Activated T-cell treated with anti-CD3 and anti-CD28 coated beads, Interleukin-2, amount 50 U/mL, for 4 hours (primary cell): ENCODE data around the gene CLPTM1. TPM values are rescaled to one million over a fixed set of nuclear protein-coding genes. Genes with fewer than 3 reads are reported as not detected.

ENCODE experiments used
- ATAC-seq, 2 donors: fragments of 200-7000 bp; cut with Tn5 transposase; one replicate each; pipeline ENCODE4 v1.10.0; 2021
- DNase-seq: peaks from one replicate; pipeline ENCODE4 v3.0.0-alpha.2; 2020
- H3K27me3 Mint-ChIP-seq: one replicate; pipeline ENCODE4 v1.8.0; 2021; ENCODE audit warnings: low read depth, mixed read lengths
- H3K36me3 Mint-ChIP-seq: one replicate; pipeline ENCODE4 v1.8.0; 2022; ENCODE audit warnings: mixed read lengths; ENCODE audit not compliant: insufficient read depth
- H3K4me1 Mint-ChIP-seq: one replicate; pipeline ENCODE4 v1.8.0; 2021; ENCODE audit warnings: low read depth, mixed read lengths
- H3K4me3 Mint-ChIP-seq: one replicate; pipeline ENCODE4 v1.8.0; 2021; ENCODE audit warnings: mild to moderate bottlenecking, moderate library complexity, mixed read lengths
- H3K9me3 Mint-ChIP-seq: one replicate; pipeline ENCODE4 v1.8.0; 2021; ENCODE audit warnings: mixed read lengths
- total RNA-seq, 3 donors: library from RNA; stranded (reverse); gene quantifications; one replicate each; pipeline ENCODE4 v1.2.1, GENCODE V29; 2021

The CLPTM1 gene
- total RNA-seq, 3 donors from 2014 or later, result 103 to 117 (median 112) TPM

- DNase-seq (peak; percentile 98), ATAC-seq (peak; percentile 77 to 78)
- Mint-ChIP-seq H3K27me3 (no peaks in the 10 kb centered on the region), H3K4me3 (peak within 1 kb of the TSS; percentile 95), H3K9me3 (no peaks in the 10 kb centered on the region), H3K4me1 (peaks cover 15% of the 10 kb centered on the region), H3K36me3 (peaks cover 8% of the 10 kb centered on the region)
Observed at GRCh38 chr19:45001087-45001739, 46.0 kb downstream of the CLPTM1 start, which contains the start of gene RELB. Gene RELB, plus strand, starts transcription at chr19:45001464. Its CDS starts 116 bp downstream, at chr19:45001580.

DNA sequence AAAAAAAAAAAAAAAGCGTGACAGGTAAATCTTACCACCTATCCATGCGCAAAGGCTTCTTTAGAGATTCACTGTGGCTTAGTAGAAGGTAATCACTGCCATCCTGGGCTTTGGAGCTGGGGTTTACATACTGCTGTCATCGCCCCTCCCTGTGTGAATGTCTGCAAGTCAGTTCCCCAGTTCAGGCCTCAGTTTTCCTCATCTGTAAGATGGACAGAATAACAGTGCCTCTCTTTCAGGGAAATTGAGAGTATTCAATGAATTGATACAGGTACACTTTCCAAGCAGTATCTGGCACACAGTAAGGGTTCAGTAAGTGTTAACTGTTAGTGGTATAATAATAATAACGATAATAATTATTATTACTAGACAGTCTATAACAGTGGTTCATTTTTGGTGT lies 48.3 kb downstream of the CLPTM1 start:
- Mint-ChIP-seq H3K4me3 (peak overlapping the region; percentile 24), H3K4me1 (peaks cover 18% of the 10 kb centered on the region), H3K36me3 (peaks cover 15% of the 10 kb centered on the region)

DNA sequence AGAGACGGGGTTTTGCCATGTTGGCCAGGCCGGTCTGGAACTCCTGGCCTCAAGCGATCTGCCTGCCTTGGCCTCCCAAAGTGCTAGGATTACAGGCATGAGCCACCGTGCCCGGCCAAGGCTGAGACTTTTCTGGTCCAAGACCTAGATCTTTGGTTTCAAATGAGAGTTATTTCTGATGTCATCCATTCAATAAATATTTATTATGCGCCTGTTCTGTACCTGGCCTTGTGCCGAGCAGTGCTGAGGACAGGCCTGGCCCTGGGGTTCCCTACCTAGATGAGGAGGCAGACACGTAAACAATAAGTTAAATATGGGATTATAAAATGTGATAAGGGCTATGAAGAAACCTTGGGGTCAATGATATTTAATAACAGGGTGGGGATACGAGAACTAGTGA lies 50.6 kb downstream of the CLPTM1 start:
- Mint-ChIP-seq H3K27me3 (no peaks in the 10 kb centered on the region), H3K9me3 (no peaks in the 10 kb centered on the region)

More for the DNA sequence above, 48.3 kb downstream of the CLPTM1 start:
- DNase-seq, result no peak
- H3K27me3 Mint-ChIP-seq, result no peaks in the 10 kb centered on the region
- ATAC-seq, result no peak
- no peaks in the 10 kb centered on the region for H3K9me3 Mint-ChIP-seq

GRCh38 chr19:45008552-45008951 lies 53.4 kb downstream of the CLPTM1 start:
- H3K9me3 Mint-ChIP-seq, result no peaks in the 10 kb centered on the region
- no peak for ATAC-seq
- DNase-seq, result no peak
- peaks cover 6% of the 10 kb centered on the region for H3K4me1 Mint-ChIP-seq
- no peaks in the 10 kb centered on the region for H3K27me3 Mint-ChIP-seq
- H3K4me3 Mint-ChIP-seq, result no peak overlapping the region
- H3K36me3 Mint-ChIP-seq, result peaks cover 21% of the 10 kb centered on the region

More for the DNA sequence above, 50.6 kb downstream of the CLPTM1 start:
- peaks cover 18% of the 10 kb centered on the region for H3K4me1 Mint-ChIP-seq
- peaks cover 24% of the 10 kb centered on the region for H3K36me3 Mint-ChIP-seq
- H3K4me3 Mint-ChIP-seq, result no peak overlapping the region
- DNase-seq (no peak), ATAC-seq (no peak)

DNA sequence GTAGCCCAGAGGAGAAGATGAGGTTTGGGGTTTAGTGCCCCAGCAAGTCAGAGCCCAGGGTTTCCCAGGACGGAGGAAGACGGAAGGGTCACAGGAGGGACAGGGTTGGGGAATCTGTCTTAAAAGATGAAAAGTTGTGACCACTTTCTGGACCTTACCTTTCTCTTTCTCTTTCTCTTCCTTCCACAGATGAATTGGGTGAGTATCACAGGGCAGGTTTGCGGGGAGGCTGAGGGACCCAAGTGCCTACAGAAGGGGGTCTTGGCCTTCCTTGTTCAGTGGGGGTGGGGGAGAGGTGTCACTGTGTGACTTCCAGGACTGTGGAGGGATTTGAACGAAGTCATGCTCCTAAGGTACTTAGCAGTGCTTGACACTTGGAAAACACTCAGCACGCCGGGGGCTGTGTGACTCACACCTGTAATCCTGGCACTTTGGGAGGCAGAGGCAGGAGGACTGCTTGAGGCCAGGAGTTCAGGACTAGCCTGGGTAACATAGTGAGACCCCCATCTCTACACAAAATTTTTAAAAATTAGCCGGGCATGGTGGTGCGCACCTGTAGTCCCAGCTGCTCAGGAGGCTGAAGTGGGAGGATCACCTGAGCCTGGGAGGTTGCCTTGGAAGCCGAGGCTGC lies 54.6 kb downstream of the CLPTM1 start:
- Mint-ChIP-seq H3K4me1 (peaks cover 6% of the 10 kb centered on the region), H3K27me3 (no peaks in the 10 kb centered on the region), H3K4me3 (no peak overlapping the region), H3K36me3 (peaks cover 21% of the 10 kb centered on the region), H3K9me3 (no peaks in the 10 kb centered on the region)
- no peak for ATAC-seq
- DNase-seq, result no peak

- H3K4me3 Mint-ChIP-seq, result no peak overlapping the region
- H3K27me3 Mint-ChIP-seq, result no peaks in the 10 kb centered on the region
- ATAC-seq, result no peak
- H3K9me3 Mint-ChIP-seq, result no peaks in the 10 kb centered on the region
- no peak for DNase-seq
- peaks cover 6% of the 10 kb centered on the region for H3K4me1 Mint-ChIP-seq
- H3K36me3 Mint-ChIP-seq, result peaks cover 21% of the 10 kb centered on the region
Observed at GRCh38 chr19:45010306-45010705, 55.1 kb downstream of the CLPTM1 start.

DNA sequence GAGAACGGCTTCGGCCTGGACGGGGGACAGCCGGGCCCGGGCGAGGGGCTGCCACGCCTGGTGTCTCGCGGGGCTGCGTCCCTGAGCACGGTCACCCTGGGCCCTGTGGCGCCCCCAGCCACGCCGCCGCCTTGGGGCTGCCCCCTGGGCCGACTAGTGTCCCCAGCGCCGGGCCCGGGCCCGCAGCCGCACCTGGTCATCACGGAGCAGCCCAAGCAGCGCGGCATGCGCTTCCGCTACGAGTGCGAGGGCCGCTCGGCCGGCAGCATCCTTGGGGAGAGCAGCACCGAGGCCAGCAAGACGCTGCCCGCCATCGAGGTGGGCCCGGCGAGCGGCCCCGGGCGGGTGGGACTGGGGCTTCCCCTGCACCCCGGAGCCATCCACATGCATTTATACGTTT lies 56.8 kb downstream of the CLPTM1 start:
- Mint-ChIP-seq H3K27me3 (no peaks in the 10 kb centered on the region), H3K36me3 (peaks cover 16% of the 10 kb centered on the region), H3K4me1 (peaks cover 14% of the 10 kb centered on the region), H3K4me3 (no peak overlapping the region), H3K9me3 (no peaks in the 10 kb centered on the region)
- no peak for DNase-seq
- ATAC-seq, result no peak

DNA sequence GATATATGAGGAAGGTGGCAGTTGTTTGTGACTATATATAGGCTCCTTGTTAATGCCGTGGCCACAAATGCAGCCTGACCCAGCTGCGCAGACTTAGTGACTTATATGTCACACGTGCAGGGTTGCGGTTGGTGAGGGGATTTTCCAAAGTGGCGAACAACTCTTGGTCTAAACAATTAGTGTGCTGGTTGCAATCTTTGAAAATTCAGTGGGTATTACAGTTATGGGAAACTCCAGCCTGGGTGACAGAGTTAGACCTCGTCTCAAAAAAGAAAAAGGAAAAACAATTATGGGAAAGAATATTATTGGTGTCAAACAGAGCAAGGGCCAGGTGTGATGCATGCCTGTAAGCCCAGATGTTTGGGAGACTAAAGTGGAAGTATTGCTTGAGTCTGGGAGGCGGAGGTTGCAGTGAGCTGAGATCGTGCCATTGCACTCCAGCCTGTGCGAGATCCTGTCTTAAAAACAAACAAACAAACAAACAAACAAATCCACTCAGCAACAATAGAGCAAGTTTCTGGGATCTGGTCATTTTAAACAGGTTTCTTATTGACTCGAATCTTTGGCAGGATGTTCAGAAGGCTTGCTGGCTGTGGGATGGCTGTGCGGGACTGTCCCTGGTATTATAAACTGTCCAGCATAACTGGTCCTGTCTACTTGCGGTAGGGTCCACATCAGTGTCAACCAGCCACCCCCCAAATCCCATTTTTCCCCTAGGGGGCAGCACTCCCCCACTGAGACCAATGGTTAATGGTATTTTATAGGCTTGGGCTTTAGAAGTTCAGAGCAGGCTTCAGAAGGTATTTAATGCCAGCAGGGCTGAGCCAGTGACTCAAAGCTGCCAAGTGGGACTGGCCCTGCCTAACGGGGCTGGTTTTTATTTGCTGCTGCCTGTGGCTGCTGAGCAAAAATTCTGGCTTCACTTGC lies 61.5 kb downstream of the CLPTM1 start:
- peaks cover 15% of the 10 kb centered on the region for H3K4me1 Mint-ChIP-seq
- no peaks in the 10 kb centered on the region for H3K27me3 Mint-ChIP-seq
- peak overlapping the region; percentile 29 for H3K4me3 Mint-ChIP-seq
- ATAC-seq, result peak; percentile 82 to 89
- H3K9me3 Mint-ChIP-seq, result no peaks in the 10 kb centered on the region
- DNase-seq, result peak; percentile 62
- H3K36me3 Mint-ChIP-seq, result peaks cover 13% of the 10 kb centered on the region

GRCh38 chr19:45019187-45019586 lies 64.0 kb downstream of the CLPTM1 start:
- Mint-ChIP-seq H3K4me1 (peaks cover 15% of the 10 kb centered on the region), H3K9me3 (no peaks in the 10 kb centered on the region), H3K4me3 (no peak overlapping the region), H3K36me3 (peaks cover 21% of the 10 kb centered on the region), H3K27me3 (no peaks in the 10 kb centered on the region)
- no peak for DNase-seq
- no peak for ATAC-seq

DNA sequence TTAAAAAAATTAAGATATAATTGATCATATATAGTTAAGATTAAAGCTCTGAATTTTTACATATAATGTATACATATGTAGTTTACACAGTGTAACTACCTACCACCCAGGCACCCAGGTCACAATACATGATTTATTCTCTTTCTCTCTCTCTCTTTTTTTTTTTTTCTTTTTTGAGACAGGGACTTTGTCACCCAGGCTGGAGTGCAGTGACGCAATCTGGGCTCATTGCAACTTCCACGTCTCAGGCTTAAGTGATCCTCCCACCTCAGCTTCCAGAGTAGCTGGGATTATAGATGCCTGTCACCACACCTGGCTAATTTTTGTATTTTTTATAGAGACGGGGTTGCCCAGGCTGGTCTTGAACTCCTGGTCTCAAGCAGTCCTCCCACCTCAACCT lies 64.9 kb downstream of the CLPTM1 start:
- H3K27me3 Mint-ChIP-seq, result no peaks in the 10 kb centered on the region
- peaks cover 15% of the 10 kb centered on the region for H3K4me1 Mint-ChIP-seq
- no peaks in the 10 kb centered on the region for H3K9me3 Mint-ChIP-seq
- DNase-seq, result no peak
- no peak for ATAC-seq
- peaks cover 21% of the 10 kb centered on the region for H3K36me3 Mint-ChIP-seq
- no peak overlapping the region for H3K4me3 Mint-ChIP-seq

- Mint-ChIP-seq H3K27me3 (no peaks in the 10 kb centered on the region), H3K9me3 (no peaks in the 10 kb centered on the region), H3K4me3 (no peak overlapping the region), H3K4me1 (peaks cover 2% of the 10 kb centered on the region), H3K36me3 (peaks cover 28% of the 10 kb centered on the region)
- DNase-seq (no peak), ATAC-seq (no peak)
Observed at GRCh38 chr19:45021971-45022370, 66.8 kb downstream of the CLPTM1 start.

- no peaks in the 10 kb centered on the region for H3K27me3 Mint-ChIP-seq
- no peaks in the 10 kb centered on the region for H3K9me3 Mint-ChIP-seq
- no peak for ATAC-seq
- H3K36me3 Mint-ChIP-seq, result peaks cover 32% of the 10 kb centered on the region
- no peak for DNase-seq
- H3K4me3 Mint-ChIP-seq, result no peak overlapping the region
- no peaks in the 10 kb centered on the region for H3K4me1 Mint-ChIP-seq
Observed at GRCh38 chr19:45023048-45023447, 67.9 kb downstream of the CLPTM1 start.

GRCh38 chr19:45025264-45025663 lies 70.1 kb downstream of the CLPTM1 start:
- H3K9me3 Mint-ChIP-seq, result no peaks in the 10 kb centered on the region
- H3K36me3 Mint-ChIP-seq, result peaks cover 32% of the 10 kb centered on the region
- H3K4me3 Mint-ChIP-seq, result no peak overlapping the region
- no peak for DNase-seq
- no peaks in the 10 kb centered on the region for H3K27me3 Mint-ChIP-seq
- no peak for ATAC-seq
- H3K4me1 Mint-ChIP-seq, result no peaks in the 10 kb centered on the region

DNA sequence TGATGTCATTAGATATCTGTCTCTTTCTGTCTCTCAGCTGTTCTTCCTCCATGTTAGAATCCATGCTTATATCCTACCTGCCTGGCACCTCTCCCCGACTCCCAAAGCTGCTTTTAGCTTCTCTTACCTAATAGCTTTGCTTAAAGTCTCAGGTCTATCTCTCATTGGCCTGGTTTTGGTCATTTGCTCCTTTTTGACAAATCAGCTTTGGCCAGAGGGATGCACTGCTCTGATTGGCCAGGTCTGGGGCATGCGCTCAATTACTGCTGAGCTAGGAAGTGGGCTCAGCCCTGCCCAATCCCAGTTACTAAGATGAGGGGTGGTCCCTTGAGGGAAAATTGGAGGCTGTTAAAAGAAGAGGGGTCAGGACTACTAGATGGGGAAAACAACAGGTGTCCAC lies 72.2 kb downstream of the CLPTM1 start:
- no peaks in the 10 kb centered on the region for H3K4me1 Mint-ChIP-seq
- no peaks in the 10 kb centered on the region for H3K9me3 Mint-ChIP-seq
- H3K27me3 Mint-ChIP-seq, result no peaks in the 10 kb centered on the region
- peaks cover 36% of the 10 kb centered on the region for H3K36me3 Mint-ChIP-seq
- no peak overlapping the region for H3K4me3 Mint-ChIP-seq
- ATAC-seq, result no peak
- no peak for DNase-seq
